IPS-18c (cell line): Measurements from ENCODE around the gene SLC22A16.
"Not testable (repeated sequence)": the region's sequence is repeated elsewhere in the genome, so short reads cannot be mapped to it uniquely, and the experiment has no call there.

ENCODE experiments used
- H3K4me3 ChIP-seq: 2 replicates; pipeline ENCODE4 v1.7.0; 2013; ENCODE audit warnings: low read depth, mild to moderate bottlenecking, low read length, moderate library complexity; ENCODE audit not compliant: insufficient read depth
- H3K9me3 ChIP-seq: one replicate; pipeline ENCODE4 v1.6.1; 2013; ENCODE audit warnings: mild to moderate bottlenecking, low read length, moderate library complexity; ENCODE audit not compliant: control insufficient read depth, insufficient read depth

SLC22A16 gene

GRCh38 chr6:110467566-110468140 lies 8.8 kb downstream of the SLC22A16 start:
- H3K9me3 ChIP-seq = no peaks in the 10 kb centered on the region
- H3K4me3 ChIP-seq = no peak overlapping the region

- Histone ChIP-seq H3K9me3 (peaks cover 3% of the 10 kb centered on the region), H3K4me3 (no peak overlapping the region)
Observed at GRCh38 chr6:110462884-110463481, 13.4 kb downstream of the SLC22A16 start.

- no peak overlapping the region for H3K4me3 ChIP-seq
- peaks cover 3% of the 10 kb centered on the region for H3K9me3 ChIP-seq
Observed at GRCh38 chr6:110461376-110461775, 15.0 kb downstream of the SLC22A16 start.

- Histone ChIP-seq H3K9me3 (peaks cover 3% of the 10 kb centered on the region), H3K4me3 (no peak overlapping the region)
Observed at GRCh38 chr6:110459137-110459536, 17.3 kb downstream of the SLC22A16 start.

GRCh38 chr6:110458476-110458875 lies 17.9 kb downstream of the SLC22A16 start:
- Histone ChIP-seq H3K4me3 (no peak overlapping the region), H3K9me3 (peaks cover 3% of the 10 kb centered on the region)

GRCh38 chr6:110457567-110458175 lies 18.7 kb downstream of the SLC22A16 start:
- H3K9me3 ChIP-seq = not testable (repeated sequence)

GRCh38 chr6:110456694-110457093 lies 19.7 kb downstream of the SLC22A16 start:
- H3K9me3 ChIP-seq = no peaks in the 10 kb centered on the region
- no peak overlapping the region for H3K4me3 ChIP-seq

More at GRCh38 chr6:110457567-110458175, 18.7 kb downstream of the SLC22A16 start:
- not testable (repeated sequence) for H3K4me3 ChIP-seq

- Histone ChIP-seq H3K4me3 (no peak overlapping the region), H3K9me3 (no peaks in the 10 kb centered on the region)
Observed at GRCh38 chr6:110449541-110449895, 26.9 kb downstream of the SLC22A16 start.

GRCh38 chr6:110448846-110449540 lies 27.4 kb downstream of the SLC22A16 start:
- H3K4me3 ChIP-seq = no peak overlapping the region
- no peaks in the 10 kb centered on the region for H3K9me3 ChIP-seq

- H3K4me3 ChIP-seq = no peak overlapping the region
- no peaks in the 10 kb centered on the region for H3K9me3 ChIP-seq
Observed at GRCh38 chr6:110447761-110448160, 28.7 kb downstream of the SLC22A16 start.

GRCh38 chr6:110446405-110446804 lies 30.0 kb downstream of the SLC22A16 start:
- Histone ChIP-seq H3K9me3 (no peaks in the 10 kb centered on the region), H3K4me3 (no peak overlapping the region)

GRCh38 chr6:110440026-110440425 lies 36.4 kb downstream of the SLC22A16 start:
- no peak overlapping the region for H3K4me3 ChIP-seq
- H3K9me3 ChIP-seq = no peaks in the 10 kb centered on the region

- H3K4me3 ChIP-seq = no peak overlapping the region
- no peaks in the 10 kb centered on the region for H3K9me3 ChIP-seq
Observed at GRCh38 chr6:110439356-110439755, 37.1 kb downstream of the SLC22A16 start.

- Histone ChIP-seq H3K9me3 (no peaks in the 10 kb centered on the region), H3K4me3 (no peak overlapping the region)
Observed at GRCh38 chr6:110434961-110435602, 41.3 kb downstream of the SLC22A16 start.

- H3K4me3 ChIP-seq = no peak overlapping the region
- H3K9me3 ChIP-seq = no peaks in the 10 kb centered on the region
Observed at GRCh38 chr6:110432285-110432900, 44.0 kb downstream of the SLC22A16 start.

- Histone ChIP-seq H3K4me3 (no peak overlapping the region), H3K9me3 (no peaks in the 10 kb centered on the region)
Observed at GRCh38 chr6:110430741-110431140, 45.7 kb downstream of the SLC22A16 start.

GRCh38 chr6:110430236-110430635 lies 46.2 kb downstream of the SLC22A16 start:
- Histone ChIP-seq H3K9me3 (no peaks in the 10 kb centered on the region), H3K4me3 (no peak overlapping the region)
